K562 (cell line): ENCODE results near the gene IL17RA. TPM values are rescaled to one million over a fixed set of nuclear protein-coding genes. Genes with fewer than 3 reads are reported as not detected.

ENCODE experiments used
- ATAC-seq: fragments of 200-7000 bp; cut with Tn5 transposase; 3 replicates; pipeline ENCODE4 v1.9.1; 2020; ENCODE audit warnings: moderate library complexity
- BruUV-seq: library from RNA; stranded (reverse); fragments of 400-500 nt; replicated peaks from 2 replicates; lab custom pipeline; 2021; lab: Mats Ljungman, UMichigan
- CTCF ChIA-PET: fragments of 300-600 bp; formaldehyde crosslinking; extraction: SDS; loops from one replicate; lab custom pipeline; 2021; ENCODE audit warnings: low intra/inter-chr PET ratio; lab: Yijun Ruan, JAX
- POLR2A ChIA-PET: fragments of 300-600, 350-650 bp; sonication (Branson Sonifier 250); formaldehyde crosslinking; extraction: SDS; loops from one replicate; lab custom pipeline; 2021; ENCODE audit warnings: antibody characterized with exemption, inconsistent platforms; lab: Yijun Ruan, JAX
- DNase-seq, 4 experiments: peaks; one replicate each; pipeline versions ENCODE4 v3.0.0 to v3.0.0-alpha.2; 2011 to 2018; ENCODE audit warnings: low spot score in 3 of 4, mixed read lengths in 3 of 4; ENCODE audit errors: extremely low read depth in 1 of 4
- FAIRE-seq: peaks from 2 replicates; lab custom pipeline; 2011; peaks lifted over from hg19 to GRCh38; lab: Jason Lieb, UNC
- H2AFZ ChIP-seq: 2 replicates; pipeline ENCODE4 v1.6.0; 2011; ENCODE audit warnings: low read depth, low read length, control low read depth, inconsistent platforms
- H3K27ac ChIP-seq: fragments of 200-600 bp; 3 replicates; pipeline ENCODE4 v1.8.0; 2011; ENCODE audit warnings: low read depth, mild to moderate bottlenecking, control low read depth, inconsistent platforms, low read length, moderate library complexity, mixed read lengths; ENCODE audit errors: extremely low read depth
- H3K27me3 ChIP-seq, 2 experiments: fragments of 300-600 bp in 1 of 2; 2 replicates in 1 of 2; 3 replicates in 1 of 2; pipeline versions ENCODE4 v1.6.0 to v1.8.0; 2011; ENCODE audit warnings: inconsistent platforms in 2 of 2, low read length in 2 of 2, mild to moderate bottlenecking in 1 of 2, mixed read lengths in 1 of 2, moderate library complexity in 1 of 2; ENCODE audit not compliant: control insufficient read depth in 2 of 2, insufficient read depth in 2 of 2
- H3K36me3 ChIP-seq: fragments of 300-600 bp; 3 replicates; pipeline ENCODE4 v1.8.0; 2011; ENCODE audit warnings: mild to moderate bottlenecking, low read length, inconsistent platforms; ENCODE audit not compliant: control insufficient read depth, insufficient read depth
- H3K4me1 ChIP-seq, 2 experiments: fragments of 200-600 bp in 1 of 2; replicated peaks in 1 of 2; 2 replicates in 1 of 2; 3 replicates in 1 of 2; pipeline versions ENCODE4 v1.5.1 to v1.8.0; 2011; ENCODE audit warnings: inconsistent platforms in 2 of 2, low read length in 2 of 2, mild to moderate bottlenecking in 1 of 2, mixed read lengths in 1 of 2, moderate library complexity in 1 of 2; ENCODE audit not compliant: control insufficient read depth in 2 of 2, insufficient read depth in 2 of 2
- H3K4me2 ChIP-seq: 2 replicates; pipeline ENCODE4 v1.6.1; 2011; ENCODE audit warnings: low read length, control low read depth, inconsistent platforms, mixed read lengths; ENCODE audit not compliant: insufficient read depth
- H3K4me3 ChIP-seq: fragments of 200-600 bp; sonication (generic), shearing (Covaris generic); 2 replicates; pipeline ENCODE4 v1.5.1; 2016; ENCODE audit warnings: control low read depth, inconsistent platforms
- H3K79me2 ChIP-seq: fragments of 200-600 bp; 3 replicates; pipeline ENCODE4 v1.8.0; 2011; ENCODE audit warnings: low read length, inconsistent platforms; ENCODE audit not compliant: control insufficient read depth, insufficient read depth
- H3K9ac ChIP-seq, 2 experiments: 2 replicates each; pipeline versions ENCODE4 v1.6.0 to v1.6.1; 2011; ENCODE audit warnings: low read depth in 2 of 2, low read length in 2 of 2, control low read depth in 1 of 2, inconsistent platforms in 1 of 2, mild to moderate bottlenecking in 1 of 2, mixed read lengths in 1 of 2; ENCODE audit not compliant: insufficient read depth in 1 of 2
- H3K9me1 ChIP-seq: one replicate; pipeline ENCODE4 v1.6.0; 2011; ENCODE audit warnings: inconsistent platforms, mild to moderate bottlenecking, low read length, moderate library complexity; ENCODE audit not compliant: control insufficient read depth, insufficient read depth
- H3K9me3 ChIP-seq: replicated peaks from 2 replicates; pipeline ENCODE4 v1.5.1; 2011; ENCODE audit warnings: low read depth, low read length, inconsistent platforms; ENCODE audit not compliant: control insufficient read depth, insufficient read depth
- H4K20me1 ChIP-seq: replicated peaks from 2 replicates; pipeline ENCODE4 v1.6.1; 2011; ENCODE audit warnings: low read length, inconsistent platforms, mixed read lengths; ENCODE audit not compliant: control insufficient read depth, insufficient read depth
- DACH1 ChIP-seq: fragments of 450-650 bp; IDR thresholded peaks from 2 replicates; pipeline ENCODE4 v1.6.1; 2018; ENCODE audit not compliant: partially characterized antibody
- FIP1L1 ChIP-seq: fragments of 200-400 bp; formaldehyde crosslinking; IDR thresholded peaks from 2 replicates; pipeline ENCODE4 v1.6.1; 2018; ENCODE audit warnings: mild to moderate bottlenecking, low read depth, low read length; ENCODE audit not compliant: poor library complexity, severe bottlenecking
- NFIX ChIP-seq: fragments of 250-450 bp; sonication (Bioruptor Pico); IDR thresholded peaks from 2 replicates; pipeline ENCODE4 v1.4.0; 2020; ENCODE audit warnings: low read depth, mild to moderate bottlenecking, moderate library complexity
- PML ChIP-seq: IDR thresholded peaks from 2 replicates; pipeline ENCODE4 v1.6.1; 2012; ENCODE audit warnings: low read length, inconsistent platforms
- POLR2AphosphoS5 ChIP-seq: IDR thresholded peaks from 2 replicates; pipeline ENCODE4 v1.6.1; 2011; ENCODE audit warnings: mild to moderate bottlenecking, low read depth, low read length, moderate library complexity; ENCODE audit not compliant: control insufficient read depth, insufficient read depth
- PPARD ChIP-seq: fragments of 250-450 bp; sonication (Bioruptor Pico); IDR thresholded peaks from 2 replicates; pipeline ENCODE4 v1.8.0; 2022; ENCODE audit warnings: inconsistent platforms, mild to moderate bottlenecking, moderate library complexity
- RBM39 ChIP-seq: fragments of 200-400 bp; formaldehyde crosslinking; optimal IDR thresholded peaks from 2 replicates; pipeline ENCODE3; 2018; ENCODE audit warnings: low read depth, low read length
- SETDB1 ChIP-seq: IDR thresholded peaks from one replicate; pipeline ENCODE4 v1.6.1; 2012; ENCODE audit warnings: low read length, control low read depth, inconsistent platforms
- SMAD1 ChIP-seq: fragments of 150-350 bp; IDR thresholded peaks from 2 replicates; pipeline ENCODE4 v1.6.1; 2014; ENCODE audit warnings: low read length, low read depth; ENCODE audit not compliant: partially characterized antibody
- YBX1 ChIP-seq: fragments of 450-650 bp; IDR thresholded peaks from 2 replicates; pipeline ENCODE4 v1.7.1; 2016; ENCODE audit warnings: mild to moderate bottlenecking
- ZNF551 ChIP-seq: fragments of 250-450 bp; sonication (Bioruptor Pico); IDR thresholded peaks from 2 replicates; pipeline ENCODE4 v1.5.0; 2021; ENCODE audit warnings: mild to moderate bottlenecking, moderate library complexity
- WGBS: fragments of 100-300 bp; shearing (Covaris generic); methylation state at CpG from one replicate; pipeline ENCODE4 v1.1.6; 2016; ENCODE audit warnings: low coverage, mixed read lengths; ENCODE audit not compliant: insufficient coverage; ENCODE audit errors: missing lambda C conversion rate; 5-methylcytosine and 5-hydroxymethylcytosine counted together
- in situ Hi-C: fragments of 300-500 bp; cut with MboI; formaldehyde crosslinking; loops from 4 replicates; pipeline ENCODE4 v1.15.0; 2018; ENCODE audit warnings: inconsistent platforms, mixed read lengths
- intact Hi-C: fragments of 100-400 bp; cut with micrococcal nuclease; formaldehyde crosslinking; loops from 2 replicates; pipeline ENCODE4 v1.14.2; 2022
- polyA plus RNA-seq, 8 experiments: library from polyadenylated mRNA; depleted of rRNA in 4 of 8; stranded (reverse) in 5 of 8; unstranded in 3 of 8; fragments of >200 nt; fragmentation: Nextera tagmentation in 2 of 8; fragmentation: Illumina TruSeq in 1 of 8; extraction: Ambion mirVana in 2 of 8; extraction: Trizol in 1 of 8; gene quantifications; 2 replicates each; pipeline versions ENCODE4 v1.2.1 to v1.2.3, GENCODE V29; 2011 to 2014; ENCODE audit warnings: inconsistent platforms in 1 of 8, missing spikeins in 1 of 8
- total RNA-seq, 7 experiments: library from RNA; depleted of rRNA in 6 of 7; stranded (reverse); fragments of >200 nt in 6 of 7; fragmentation: Illumina TruSeq in 2 of 7; extraction: Trizol in 2 of 7; gene quantifications; 2 replicates each; pipeline versions ENCODE4 v1.2.1 to v1.2.3, GENCODE V29; 2011 to 2021; ENCODE audit warnings: low replicate concordance in 1 of 7
- TF ChIP-seq, protein P1 (sequence below): fragments of 200-600 bp; sonication (generic); IDR thresholded peaks from one replicate; pipeline ENCODE4 v1.6.1; 2012; ENCODE audit warnings: mild to moderate bottlenecking, low read depth, low read length, inconsistent platforms

IL17RA gene
- total and polyA plus RNA-seq, 9 of the 15 experiments (the other 6 are each of a cell fraction or from before 2014, with no cell fraction given): 0.17 to 11.8 (median 3.7) TPM

DNA sequence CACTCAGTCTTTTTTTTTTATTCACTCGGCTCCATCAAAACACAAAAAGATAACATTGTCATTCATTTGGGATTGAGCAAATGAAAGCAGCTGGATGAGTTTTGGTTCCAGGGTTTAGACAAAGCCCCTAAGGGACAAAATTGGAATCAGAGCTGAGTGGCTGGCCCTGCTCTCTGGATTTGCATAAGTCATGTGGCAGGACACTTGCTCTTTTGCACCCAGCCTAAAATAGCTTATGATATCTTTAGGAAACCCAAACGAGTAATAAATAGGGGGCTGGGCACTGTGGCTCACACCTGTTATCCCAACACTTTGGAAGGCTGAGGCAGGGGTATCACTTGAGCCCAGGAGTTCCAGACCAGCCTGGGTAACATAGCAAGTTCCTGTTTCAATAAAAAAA lies 47.3 kb downstream of the IL17RA start:
- FAIRE-seq (no peak), DNase-seq (no peak), ATAC-seq (no peak)
- H3K79me2 ChIP-seq: no peaks in the 10 kb centered on the region
- POLR2A ChIA-PET: interaction anchor here (0.7 to 0.9 kb wide), 2 partner anchors 9 to 1771 kb away, joined by 3 read pairs; no protein-coding TSS in a partner anchor
- WGBS: 3% methylated on average over 2 of the region's 2 CpGs
- no peaks in the 10 kb centered on the region for H3K4me1 ChIP-seq
- no peak overlapping the region for H2AFZ ChIP-seq
- H4K20me1 ChIP-seq: 0 out of 2 replicates have a peak, but pooled peaks cover 4% of the 10 kb centered on the region
- CTCF ChIA-PET: no interaction called here
- in situ Hi-C loops: no loop called here
- H3K9me1 ChIP-seq: no peaks in the 10 kb centered on the region
- H3K27ac ChIP-seq: no peak overlapping the region
- intact Hi-C loops: no loop called here
- H3K9ac ChIP-seq: no peak overlapping the region
- H3K9me3 ChIP-seq: no peaks in the 10 kb centered on the region
- no peak overlapping the region for H3K4me2 ChIP-seq
- peaks cover 18 to 26% of the 10 kb centered on the region in 2 experiments; a peak in 4 of 5 replicates for H3K27me3 ChIP-seq
- BruUV-seq: no TSS peak
- no peaks in the 10 kb centered on the region for H3K36me3 ChIP-seq
- no peak overlapping the region for H3K4me3 ChIP-seq
- TF ChIP-seq YBX1 (no peak), POLR2AphosphoS5 (no peak), ZNF551 (CRISPR knock-in tag) (no peak), FIP1L1 (no peak), PML (no peak), DACH1 (no peak), NFIX (no peak), RBM39 (no peak), SMAD1 (no peak), SETDB1 (no peak), PPARD (CRISPR knock-in tag) (no peak)
- TF ChIP-seq, protein P1, sequence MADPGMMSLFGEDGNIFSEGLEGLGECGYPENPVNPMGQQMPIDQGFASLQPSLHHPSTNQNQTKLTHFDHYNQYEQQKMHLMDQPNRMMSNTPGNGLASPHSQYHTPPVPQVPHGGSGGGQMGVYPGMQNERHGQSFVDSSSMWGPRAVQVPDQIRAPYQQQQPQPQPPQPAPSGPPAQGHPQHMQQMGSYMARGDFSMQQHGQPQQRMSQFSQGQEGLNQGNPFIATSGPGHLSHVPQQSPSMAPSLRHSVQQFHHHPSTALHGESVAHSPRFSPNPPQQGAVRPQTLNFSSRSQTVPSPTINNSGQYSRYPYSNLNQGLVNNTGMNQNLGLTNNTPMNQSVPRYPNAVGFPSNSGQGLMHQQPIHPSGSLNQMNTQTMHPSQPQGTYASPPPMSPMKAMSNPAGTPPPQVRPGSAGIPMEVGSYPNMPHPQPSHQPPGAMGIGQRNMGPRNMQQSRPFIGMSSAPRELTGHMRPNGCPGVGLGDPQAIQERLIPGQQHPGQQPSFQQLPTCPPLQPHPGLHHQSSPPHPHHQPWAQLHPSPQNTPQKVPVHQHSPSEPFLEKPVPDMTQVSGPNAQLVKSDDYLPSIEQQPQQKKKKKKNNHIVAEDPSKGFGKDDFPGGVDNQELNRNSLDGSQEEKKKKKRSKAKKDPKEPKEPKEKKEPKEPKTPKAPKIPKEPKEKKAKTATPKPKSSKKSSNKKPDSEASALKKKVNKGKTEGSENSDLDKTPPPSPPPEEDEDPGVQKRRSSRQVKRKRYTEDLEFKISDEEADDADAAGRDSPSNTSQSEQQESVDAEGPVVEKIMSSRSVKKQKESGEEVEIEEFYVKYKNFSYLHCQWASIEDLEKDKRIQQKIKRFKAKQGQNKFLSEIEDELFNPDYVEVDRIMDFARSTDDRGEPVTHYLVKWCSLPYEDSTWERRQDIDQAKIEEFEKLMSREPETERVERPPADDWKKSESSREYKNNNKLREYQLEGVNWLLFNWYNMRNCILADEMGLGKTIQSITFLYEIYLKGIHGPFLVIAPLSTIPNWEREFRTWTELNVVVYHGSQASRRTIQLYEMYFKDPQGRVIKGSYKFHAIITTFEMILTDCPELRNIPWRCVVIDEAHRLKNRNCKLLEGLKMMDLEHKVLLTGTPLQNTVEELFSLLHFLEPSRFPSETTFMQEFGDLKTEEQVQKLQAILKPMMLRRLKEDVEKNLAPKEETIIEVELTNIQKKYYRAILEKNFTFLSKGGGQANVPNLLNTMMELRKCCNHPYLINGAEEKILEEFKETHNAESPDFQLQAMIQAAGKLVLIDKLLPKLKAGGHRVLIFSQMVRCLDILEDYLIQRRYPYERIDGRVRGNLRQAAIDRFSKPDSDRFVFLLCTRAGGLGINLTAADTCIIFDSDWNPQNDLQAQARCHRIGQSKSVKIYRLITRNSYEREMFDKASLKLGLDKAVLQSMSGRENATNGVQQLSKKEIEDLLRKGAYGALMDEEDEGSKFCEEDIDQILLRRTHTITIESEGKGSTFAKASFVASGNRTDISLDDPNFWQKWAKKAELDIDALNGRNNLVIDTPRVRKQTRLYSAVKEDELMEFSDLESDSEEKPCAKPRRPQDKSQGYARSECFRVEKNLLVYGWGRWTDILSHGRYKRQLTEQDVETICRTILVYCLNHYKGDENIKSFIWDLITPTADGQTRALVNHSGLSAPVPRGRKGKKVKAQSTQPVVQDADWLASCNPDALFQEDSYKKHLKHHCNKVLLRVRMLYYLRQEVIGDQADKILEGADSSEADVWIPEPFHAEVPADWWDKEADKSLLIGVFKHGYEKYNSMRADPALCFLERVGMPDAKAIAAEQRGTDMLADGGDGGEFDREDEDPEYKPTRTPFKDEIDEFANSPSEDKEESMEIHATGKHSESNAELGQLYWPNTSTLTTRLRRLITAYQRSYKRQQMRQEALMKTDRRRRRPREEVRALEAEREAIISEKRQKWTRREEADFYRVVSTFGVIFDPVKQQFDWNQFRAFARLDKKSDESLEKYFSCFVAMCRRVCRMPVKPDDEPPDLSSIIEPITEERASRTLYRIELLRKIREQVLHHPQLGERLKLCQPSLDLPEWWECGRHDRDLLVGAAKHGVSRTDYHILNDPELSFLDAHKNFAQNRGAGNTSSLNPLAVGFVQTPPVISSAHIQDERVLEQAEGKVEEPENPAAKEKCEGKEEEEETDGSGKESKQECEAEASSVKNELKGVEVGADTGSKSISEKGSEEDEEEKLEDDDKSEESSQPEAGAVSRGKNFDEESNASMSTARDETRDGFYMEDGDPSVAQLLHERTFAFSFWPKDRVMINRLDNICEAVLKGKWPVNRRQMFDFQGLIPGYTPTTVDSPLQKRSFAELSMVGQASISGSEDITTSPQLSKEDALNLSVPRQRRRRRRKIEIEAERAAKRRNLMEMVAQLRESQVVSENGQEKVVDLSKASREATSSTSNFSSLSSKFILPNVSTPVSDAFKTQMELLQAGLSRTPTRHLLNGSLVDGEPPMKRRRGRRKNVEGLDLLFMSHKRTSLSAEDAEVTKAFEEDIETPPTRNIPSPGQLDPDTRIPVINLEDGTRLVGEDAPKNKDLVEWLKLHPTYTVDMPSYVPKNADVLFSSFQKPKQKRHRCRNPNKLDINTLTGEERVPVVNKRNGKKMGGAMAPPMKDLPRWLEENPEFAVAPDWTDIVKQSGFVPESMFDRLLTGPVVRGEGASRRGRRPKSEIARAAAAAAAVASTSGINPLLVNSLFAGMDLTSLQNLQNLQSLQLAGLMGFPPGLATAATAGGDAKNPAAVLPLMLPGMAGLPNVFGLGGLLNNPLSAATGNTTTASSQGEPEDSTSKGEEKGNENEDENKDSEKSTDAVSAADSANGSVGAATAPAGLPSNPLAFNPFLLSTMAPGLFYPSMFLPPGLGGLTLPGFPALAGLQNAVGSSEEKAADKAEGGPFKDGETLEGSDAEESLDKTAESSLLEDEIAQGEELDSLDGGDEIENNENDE: no peak
